Loucy (cell line): ENCODE results near the gene PTPRN2.

Experiments used
- CTCF ChIP-seq: fragments of 200-600 bp; sonication (generic); conservative IDR thresholded peaks from 2 replicates; pipeline ENCODE4 v1.5.1; 2014; ENCODE audit warnings: mild to moderate bottlenecking, antibody characterized with exemption, low read length
- EZH2phosphoT487 ChIP-seq: fragments of 200-600 bp; IDR thresholded peaks from 2 replicates; pipeline ENCODE4 v1.6.1; 2018; ENCODE audit warnings: antibody characterized with exemption, mild to moderate bottlenecking, moderate library complexity, borderline replicate concordance

GRCh38 chr7:158259141-158259540 lies 328.5 kb downstream of the PTPRN2 start:
- TF ChIP-seq CTCF, result no peak
- TF ChIP-seq EZH2phosphoT487, result no peak
